Stimulated activated naive CD8-positive, alpha-beta T cell treated with anti-CD3 and anti-CD28 coated beads, Interleukin-15, Interleukin-2, amounts not matched to agents 100 U/mL and 50 U/mL, for 24 hours (primary cell): ENCODE results near the gene DALRD3.

Experiments
- ATAC-seq: fragments of 150-1000 bp; cut with Tn5 transposase; one replicate; pipeline ENCODE4 v1.10.0; 2021
- DNase-seq: peaks from one replicate; pipeline ENCODE4 v3.0.0; 2021

DALRD3 gene

GRCh38 chr3:49005998-49006397 lies 12.4 kb downstream of the DALRD3 start:
- ATAC-seq (no peak), DNase-seq (no peak)

- no peak for ATAC-seq
These were observed 13.1 kb downstream of the DALRD3 start for GRCh38 chr3:49005303-49005680.

GRCh38 chr3:49004352-49005302 lies 13.8 kb downstream of the DALRD3 start:
- DNase-seq: no peak
- no peak for ATAC-seq

More at GRCh38 chr3:49005303-49005680, 13.1 kb downstream of the DALRD3 start:
- no peak for DNase-seq

DNA sequence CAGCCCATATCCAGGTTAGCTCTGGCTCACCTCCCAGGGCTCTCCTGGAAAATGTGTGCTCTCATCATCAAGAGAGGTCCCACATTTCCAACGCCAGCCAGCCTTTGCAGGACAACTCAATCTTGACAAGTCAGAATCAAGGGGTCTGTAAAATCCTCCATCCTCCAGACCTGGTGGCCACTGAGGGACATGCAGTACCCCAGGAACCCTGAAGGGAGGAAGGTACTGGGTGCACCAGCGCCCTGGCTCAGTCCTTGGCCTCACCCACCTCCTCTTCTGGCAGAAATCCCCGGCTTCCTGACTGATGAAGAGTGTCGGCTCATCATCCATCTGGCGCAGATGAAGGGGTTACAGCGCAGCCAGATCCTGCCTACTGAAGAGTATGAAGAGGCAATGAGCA lies 17.2 kb downstream of the DALRD3 start:
- DNase-seq: no peak
- no peak for ATAC-seq

DNA sequence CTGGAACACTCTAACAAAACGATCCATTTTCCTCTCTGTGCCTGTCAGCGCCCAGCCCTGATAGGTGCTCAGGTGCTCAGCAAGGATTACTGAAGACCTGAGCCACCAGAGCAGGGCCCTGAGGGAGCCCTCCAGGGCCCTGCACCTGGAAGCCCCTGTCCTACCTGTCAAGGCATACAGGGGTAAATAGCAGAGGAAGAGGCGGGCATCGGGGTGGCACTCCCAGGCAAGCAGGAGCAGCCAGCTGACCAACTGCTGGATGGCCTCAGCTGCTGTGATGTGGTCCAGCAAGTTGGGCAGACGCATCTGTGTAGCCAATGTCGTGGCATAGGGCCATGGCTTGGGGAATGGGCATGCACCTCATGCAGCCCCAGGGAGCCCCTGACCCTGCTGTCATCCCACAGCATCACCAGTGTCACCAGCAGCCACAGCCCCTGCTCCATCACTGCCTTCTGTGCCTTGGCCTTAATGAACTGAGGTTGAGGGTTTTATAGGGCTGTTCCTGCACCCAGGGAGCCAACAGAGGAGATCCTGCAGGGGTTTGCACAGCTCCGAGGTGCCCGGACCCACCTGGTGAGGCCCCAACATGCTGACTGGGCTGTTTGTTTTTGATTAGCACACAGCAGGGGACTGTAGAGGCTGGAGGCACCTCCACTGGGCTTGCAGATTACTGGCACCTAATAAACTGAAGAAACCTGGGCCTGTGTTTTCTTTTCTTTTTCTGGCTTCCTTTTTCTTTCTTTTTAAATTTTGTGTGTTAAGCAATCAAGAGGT lies 19.1 kb downstream of the DALRD3 start:
- ATAC-seq (no peak), DNase-seq (no peak)

- DNase-seq: no peak
- ATAC-seq: no peak
These were observed 20.4 kb downstream of the DALRD3 start for GRCh38 chr3:48997714-48998637.

GRCh38 chr3:48997102-48997635 lies 21.2 kb downstream of the DALRD3 start:
- ATAC-seq (no peak), DNase-seq (no peak)

- DNase-seq (no peak), ATAC-seq (no peak)
These were observed 21.7 kb downstream of the DALRD3 start for GRCh38 chr3:48996640-48997039.

DNA sequence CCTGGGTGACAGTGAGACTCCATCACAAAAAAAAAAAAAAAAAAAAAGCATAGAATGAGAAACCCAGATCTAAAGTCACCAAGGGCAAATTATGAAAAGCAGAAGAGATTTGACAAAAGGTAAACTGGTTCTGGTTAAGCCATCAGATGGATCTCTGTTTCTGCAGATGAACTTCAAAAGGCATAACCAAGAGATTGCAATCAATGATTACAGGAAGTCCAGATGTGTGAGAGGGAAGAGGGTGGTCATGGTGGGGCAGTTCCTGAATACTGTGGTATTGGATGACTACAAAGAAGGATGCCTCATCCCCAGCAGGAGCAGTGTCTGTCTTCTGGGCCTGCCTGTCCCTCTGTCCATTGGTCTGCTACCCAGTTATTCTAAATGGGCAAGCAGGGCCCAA lies 24.5 kb downstream of the DALRD3 start:
- no peak for ATAC-seq
- no peak for DNase-seq

DNA sequence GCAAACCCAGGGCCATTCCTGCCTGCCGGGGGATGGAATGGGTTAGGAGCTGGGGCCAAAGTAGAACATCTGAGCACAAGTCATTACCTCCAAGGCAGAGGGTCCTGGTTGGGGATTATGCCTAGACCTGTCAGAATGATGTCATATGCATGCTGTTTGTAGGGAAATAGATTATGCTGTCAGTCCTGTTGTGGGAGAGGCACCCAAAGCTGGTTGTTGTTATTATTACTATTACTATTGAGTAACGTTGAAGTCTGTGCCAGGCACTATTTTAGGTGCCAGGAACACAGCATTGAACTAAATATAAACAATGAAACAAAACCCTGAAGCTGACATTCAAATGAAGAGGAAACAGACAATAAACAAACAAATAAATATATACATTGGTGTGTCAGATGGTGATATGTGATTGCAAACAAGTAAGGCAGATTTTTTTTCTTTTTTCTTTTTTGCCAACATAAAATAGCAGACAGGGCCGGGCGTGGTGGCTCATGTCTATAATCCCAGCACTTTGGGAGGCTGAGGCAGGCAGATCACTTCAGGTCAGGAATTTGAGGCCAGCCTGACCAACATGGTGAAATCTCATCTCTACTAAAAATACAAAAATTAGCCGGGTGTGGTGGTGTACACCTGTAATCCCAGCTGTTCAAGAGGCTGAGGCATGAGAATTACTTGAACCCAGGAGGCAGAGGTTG lies 26.4 kb downstream of the DALRD3 start:
- ATAC-seq: no peak
- DNase-seq: no peak

DNA sequence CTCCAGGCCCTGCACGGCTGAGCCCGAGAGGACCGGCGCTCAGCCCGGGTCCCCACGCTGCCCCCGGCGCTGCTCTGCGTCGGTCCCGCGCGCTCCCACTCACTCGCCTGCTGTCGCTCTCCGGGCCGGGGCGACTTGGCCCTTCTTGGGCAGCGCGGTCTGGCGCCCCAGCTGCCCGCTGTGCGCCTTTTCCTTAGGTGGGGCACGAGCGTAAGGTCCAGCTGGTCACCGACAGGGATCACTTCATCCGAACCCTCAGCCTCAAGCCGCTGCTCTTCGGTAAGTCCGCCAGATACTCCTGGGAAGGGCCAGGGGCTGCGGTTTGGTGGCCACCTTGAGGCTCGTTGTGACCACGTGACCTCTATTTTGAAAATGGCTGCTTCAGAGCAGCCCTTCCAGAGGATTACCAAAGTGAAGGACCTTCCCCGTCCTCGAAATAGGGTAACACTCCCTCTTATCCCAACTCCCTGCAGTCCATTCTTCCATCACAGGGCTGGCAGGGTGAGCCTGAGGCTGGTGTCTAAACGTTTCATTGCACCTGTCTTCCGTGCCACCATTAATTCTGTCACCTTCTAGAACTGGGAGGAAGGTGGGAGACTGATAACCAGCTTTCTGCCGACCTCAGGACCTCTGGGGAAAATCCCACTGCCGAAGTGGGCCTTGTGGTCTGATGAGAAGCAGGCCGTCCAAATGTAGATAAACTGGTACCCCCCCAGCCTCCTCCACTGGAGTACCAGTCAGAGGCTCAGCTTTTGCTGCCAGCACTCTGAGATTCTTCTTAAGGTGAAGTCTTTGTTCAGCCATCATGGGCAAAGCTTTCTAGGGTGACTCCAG lies 27.5 kb downstream of the DALRD3 start:
- ATAC-seq (no peak), DNase-seq (peak; percentile 50)

GRCh38 chr3:48989796-48990635 lies 28.4 kb downstream of the DALRD3 start, which contains the start of gene P4HTM:
TSS of gene P4HTM (plus strand) at chr3:48990241. CDS start at chr3:48990257, 16 bp downstream.
- DNase-seq (peak; percentile 88), ATAC-seq (peak; percentile 88)

- ATAC-seq: peak; percentile 10
- DNase-seq: no peak
These were observed 29.1 kb downstream of the DALRD3 start for GRCh38 chr3:48989126-48989795.

DNA sequence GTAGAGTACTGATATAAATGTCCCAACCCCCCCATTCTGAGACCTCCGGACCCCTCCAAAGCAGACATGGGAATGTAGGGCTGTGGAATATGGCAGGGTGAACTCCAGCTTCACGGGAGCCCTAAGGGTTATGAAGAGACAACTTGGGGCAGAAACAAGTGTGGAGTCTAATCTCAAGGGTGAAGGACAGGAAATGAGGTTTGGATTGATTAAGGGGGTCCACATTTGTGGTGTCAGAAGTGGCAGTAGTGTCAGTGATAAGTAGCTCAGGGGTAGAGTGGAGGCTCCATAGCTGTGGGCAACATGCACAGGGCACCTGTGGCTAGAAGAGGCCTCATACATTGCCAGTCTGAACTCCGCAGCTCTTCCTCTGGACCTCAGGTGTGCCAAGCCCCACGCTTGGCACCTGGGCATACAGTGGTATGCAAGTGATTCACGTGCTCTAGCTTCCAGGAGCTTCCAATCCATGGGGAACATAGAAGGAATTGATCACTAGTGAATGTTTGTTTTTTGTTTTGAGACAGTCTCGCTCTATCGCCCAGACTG lies 32.5 kb downstream of the DALRD3 start:
- DNase-seq: no peak
- ATAC-seq: no peak

GRCh38 chr3:48984663-48985062 lies 33.7 kb downstream of the DALRD3 start:
- ATAC-seq (no peak), DNase-seq (no peak)

DNA sequence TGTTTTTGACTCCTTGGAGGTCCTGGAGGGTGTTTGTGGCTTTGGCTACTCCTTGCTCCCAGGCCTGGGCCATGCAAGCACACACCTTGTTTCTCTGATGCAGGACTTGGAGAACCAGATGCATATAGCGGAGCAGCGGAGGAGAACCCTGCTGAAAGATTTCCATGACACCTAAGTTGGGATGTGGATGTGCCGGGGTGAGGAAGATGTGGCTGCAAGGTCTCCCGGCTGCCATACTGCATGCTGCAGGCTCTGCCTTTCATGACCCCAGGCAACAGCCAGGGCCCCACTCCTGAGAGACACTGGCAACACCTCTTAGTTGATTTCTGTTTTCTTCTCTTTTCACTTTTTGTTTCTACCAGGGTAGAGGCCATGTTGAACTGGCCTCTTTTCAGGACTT lies 35.3 kb downstream of the DALRD3 start:
- ATAC-seq: no peak
- DNase-seq: no peak

- no peak for ATAC-seq
These were observed 35.7 kb downstream of the DALRD3 start for GRCh38 chr3:48982686-48983085.

DNA sequence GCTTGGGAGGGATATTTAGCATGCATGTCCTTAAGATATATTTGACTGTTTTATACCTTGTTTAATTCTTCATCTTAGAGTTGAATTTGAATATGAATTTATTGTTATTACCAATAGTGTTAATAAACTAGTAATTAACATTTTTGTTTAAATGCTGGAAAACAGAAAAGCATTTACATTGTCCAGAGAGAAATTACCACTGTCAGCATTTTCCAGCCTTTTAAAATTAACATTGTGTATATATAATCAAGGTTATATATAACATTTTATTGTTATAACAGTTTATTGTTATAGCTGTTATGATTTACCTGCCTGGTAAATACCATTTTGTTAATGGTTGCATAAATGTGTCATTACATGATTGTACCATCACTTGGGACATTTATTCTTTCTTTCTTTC lies 36.4 kb downstream of the DALRD3 start:
- ATAC-seq: no peak
- no peak for DNase-seq

More at GRCh38 chr3:48982686-48983085, 35.7 kb downstream of the DALRD3 start:
- no peak for DNase-seq
